Mucosa of descending colon (tissue), 3 donors: Measurements from ENCODE around the gene ORC1. TPM values are rescaled to one million over a fixed set of nuclear protein-coding genes. Genes with fewer than 3 reads are reported as not detected.
"Not testable (repeated sequence)": the region's sequence is repeated elsewhere in the genome, so short reads cannot be mapped to it uniquely, and the experiment has no call there.

ENCODE experiments used
- ATAC-seq: fragments of 200-7000 bp; cut with Tn5 transposase; one replicate; pipeline ENCODE4 v1.9.1; 2020; ENCODE audit warnings: mild to moderate bottlenecking, moderate library complexity
- DNase-seq, 3 donors: peaks; one replicate each; pipeline ENCODE4 v3.0.0-alpha.2; 2020
- H3K36me3 ChIP-seq: fragments of 200-600 bp; one replicate; pipeline ENCODE4 v1.8.0; 2021; ENCODE audit warnings: low read depth, mild to moderate bottlenecking
- H3K4me1 ChIP-seq: fragments of 200-600 bp; one replicate; pipeline ENCODE4 v1.8.0; 2021; ENCODE audit warnings: low read depth, mild to moderate bottlenecking
- H3K4me3 ChIP-seq: fragments of 200-600 bp; one replicate; pipeline ENCODE4 v1.8.0; 2021; ENCODE audit warnings: mild to moderate bottlenecking
- H3K9me3 ChIP-seq: fragments of 200-600 bp; one replicate; pipeline ENCODE4 v1.8.0; 2021; ENCODE audit warnings: mild to moderate bottlenecking
- CTCF ChIP-seq: fragments of 200-600 bp; IDR thresholded peaks from one replicate; pipeline ENCODE4 v1.8.0; 2022; ENCODE audit warnings: antibody characterized with exemption, mild to moderate bottlenecking
- intact Hi-C, 2 donors: fragments of 100-400 bp; cut with DNase I in 1 of 2; cut with micrococcal nuclease in 1 of 2; formaldehyde crosslinking; loops; one replicate each; pipeline versions ENCODE4 v1.11.0 to v1.11.1; 2022; cut with DNase I, micrococcal nuclease
- total RNA-seq, 3 donors: library from RNA; stranded (reverse); fragmentation: NEBNext Ultra II Directional in 2 of 3; extraction: Animal tissue kit (Norgen Biotek cat#: 25700) in 2 of 3; gene quantifications; one replicate each; pipeline versions ENCODE4 v1.2.1 to v1.2.4, GENCODE V29; 2021 to 2023
- donor health status: DM: no; HTN: no; CAD: no; lungs with moderate emphysema.
- donor health status: DM: no; HTN: no; CAD: no.
- donor health status: DM: no; HTN: yes; CAD: no.

Gene ORC1
- total RNA-seq, 3 donors from 2014 or later = 1.1 to 7.6 (median 2.1) TPM

GRCh38 chr1:52386458-52386857, 17.8 kb downstream of the ORC1 start:
- intact Hi-C loops = no loop called here
- no peaks in the 10 kb centered on the region for H3K4me1 ChIP-seq
- H3K4me3 ChIP-seq = no peak overlapping the region
- DNase-seq = no peak
- no peaks in the 10 kb centered on the region for H3K9me3 ChIP-seq
- no peak for ATAC-seq
- TF ChIP-seq CTCF = no peak
- H3K36me3 ChIP-seq = no peaks in the 10 kb centered on the region

- Histone ChIP-seq H3K36me3 (no peaks in the 10 kb centered on the region), H3K9me3 (no peaks in the 10 kb centered on the region), H3K4me1 (no peaks in the 10 kb centered on the region), H3K4me3 (no peak overlapping the region)
- no peak for DNase-seq
- TF ChIP-seq CTCF = no peak
- ATAC-seq = no peak
- intact Hi-C loops = no loop called here
These were observed 18.8 kb downstream of the ORC1 start for GRCh38 chr1:52385376-52385775.

GRCh38 chr1:52369851-52370250, 34.4 kb downstream of the ORC1 start:
- intact Hi-C loops, H3K4me3 ChIP-seq, ATAC-seq, H3K9me3 ChIP-seq, H3K4me1 ChIP-seq, H3K36me3 ChIP-seq, DNase-seq: not testable (repeated sequence)

- Histone ChIP-seq H3K4me1 (peaks cover 11% of the 10 kb centered on the region), H3K4me3 (peak overlapping the region; percentile 6), H3K9me3 (no peaks in the 10 kb centered on the region), H3K36me3 (peaks cover 8% of the 10 kb centered on the region)
- ATAC-seq (peak; percentile 38), DNase-seq (peak; percentile 73 to 81 (median 81))
- no peak for TF ChIP-seq CTCF
- intact Hi-C loops = no loop called here
These were observed 35.6 kb downstream of the ORC1 start for GRCh38 chr1:52368383-52369172.

- Histone ChIP-seq H3K9me3 (no peaks in the 10 kb centered on the region), H3K4me3 (no peak overlapping the region), H3K4me1 (peaks cover 11% of the 10 kb centered on the region), H3K36me3 (peaks cover 8% of the 10 kb centered on the region)
- no peak for DNase-seq
- no peak for TF ChIP-seq CTCF
- intact Hi-C loops = no loop called here
- no peak for ATAC-seq
These were observed 37.0 kb downstream of the ORC1 start for GRCh38 chr1:52367272-52367671.

GRCh38 chr1:52366517-52366827, 37.8 kb downstream of the ORC1 start:
- Histone ChIP-seq H3K4me3 (no peak overlapping the region), H3K4me1 (peaks cover 11% of the 10 kb centered on the region), H3K9me3 (no peaks in the 10 kb centered on the region), H3K36me3 (peaks cover 8% of the 10 kb centered on the region)
- intact Hi-C loops = no loop called here
- DNase-seq (no peak), ATAC-seq (no peak)
- no peak for TF ChIP-seq CTCF
